Effector memory CD4-positive, alpha-beta T cell (primary cell): ENCODE measurements around the gene PLCH1.

Experiments
- DNase-seq, 3 donors: peaks; one replicate each; pipeline ENCODE4 v3.0.0-alpha.2; 2020
- H3K27ac ChIP-seq: 2 replicates; pipeline ENCODE4 v1.7.0; 2013; ENCODE audit warnings: mild to moderate bottlenecking, low read length, moderate library complexity; ENCODE audit not compliant: insufficient read depth, poor library complexity, severe bottlenecking
- H3K27me3 ChIP-seq: replicated peaks from 2 replicates; pipeline ENCODE4 v1.7.0; 2013; ENCODE audit warnings: mild to moderate bottlenecking, low read length; ENCODE audit not compliant: insufficient read depth, control insufficient read depth, poor library complexity, severe bottlenecking
- H3K36me3 ChIP-seq: 2 replicates; pipeline ENCODE4 v1.7.0; 2013; ENCODE audit warnings: mild to moderate bottlenecking, low read length, moderate library complexity; ENCODE audit not compliant: control insufficient read depth, insufficient read depth
- H3K4me1 ChIP-seq: 2 replicates; pipeline ENCODE4 v1.7.0; 2013; ENCODE audit warnings: low read length, mild to moderate bottlenecking; ENCODE audit not compliant: control insufficient read depth, insufficient read depth, poor library complexity, severe bottlenecking
- H3K4me3 ChIP-seq: 2 replicates; pipeline ENCODE4 v1.7.0; 2013; ENCODE audit warnings: low read length, low read depth, mild to moderate bottlenecking; ENCODE audit not compliant: insufficient read depth, poor library complexity, severe bottlenecking
- H3K9me3 ChIP-seq: 2 replicates; pipeline ENCODE4 v1.7.0; 2013; ENCODE audit warnings: mild to moderate bottlenecking, low read length, moderate library complexity; ENCODE audit not compliant: control insufficient read depth

Gene PLCH1

GRCh38 chr3:155424323-155424710 lies 320.6 kb downstream of the PLCH1 start:
- no peaks in the 10 kb centered on the region for H3K36me3 ChIP-seq
- no peaks in the 10 kb centered on the region for H3K4me1 ChIP-seq
- no peaks in the 10 kb centered on the region for H3K27me3 ChIP-seq
- no peak overlapping the region for H3K27ac ChIP-seq
- H3K4me3 ChIP-seq = no peak overlapping the region
- DNase-seq = no peak
- H3K9me3 ChIP-seq = no peaks in the 10 kb centered on the region

- Histone ChIP-seq H3K36me3 (no peaks in the 10 kb centered on the region), H3K27ac (no peak overlapping the region), H3K27me3 (no peaks in the 10 kb centered on the region), H3K4me1 (no peaks in the 10 kb centered on the region), H3K9me3 (no peaks in the 10 kb centered on the region), H3K4me3 (no peak overlapping the region)
- DNase-seq = no peak
Observed at GRCh38 chr3:155423526-155424322, 321.1 kb downstream of the PLCH1 start.

GRCh38 chr3:155420881-155421486 lies 323.9 kb downstream of the PLCH1 start:
- Histone ChIP-seq H3K36me3 (no peaks in the 10 kb centered on the region), H3K27me3 (no peaks in the 10 kb centered on the region), H3K9me3 (no peaks in the 10 kb centered on the region), H3K4me1 (no peaks in the 10 kb centered on the region), H3K27ac (no peak overlapping the region), H3K4me3 (no peak overlapping the region)
- DNase-seq = no peak

GRCh38 chr3:155420406-155420805 lies 324.5 kb downstream of the PLCH1 start:
- no peak overlapping the region for H3K4me3 ChIP-seq
- H3K36me3 ChIP-seq = no peaks in the 10 kb centered on the region
- H3K27me3 ChIP-seq = no peaks in the 10 kb centered on the region
- no peak for DNase-seq
- H3K9me3 ChIP-seq = no peaks in the 10 kb centered on the region
- no peaks in the 10 kb centered on the region for H3K4me1 ChIP-seq
- H3K27ac ChIP-seq = no peak overlapping the region

GRCh38 chr3:155418407-155418806 lies 326.5 kb downstream of the PLCH1 start:
- Histone ChIP-seq H3K36me3 (no peaks in the 10 kb centered on the region), H3K27ac (no peak overlapping the region), H3K27me3 (no peaks in the 10 kb centered on the region), H3K4me1 (no peaks in the 10 kb centered on the region), H3K4me3 (no peak overlapping the region), H3K9me3 (no peaks in the 10 kb centered on the region)
- no peak for DNase-seq

- no peaks in the 10 kb centered on the region for H3K9me3 ChIP-seq
- no peaks in the 10 kb centered on the region for H3K4me1 ChIP-seq
- no peak overlapping the region for H3K4me3 ChIP-seq
- no peaks in the 10 kb centered on the region for H3K36me3 ChIP-seq
- H3K27ac ChIP-seq = no peak overlapping the region
- DNase-seq = no peak
- H3K27me3 ChIP-seq = no peaks in the 10 kb centered on the region
Observed at GRCh38 chr3:155417119-155417517, 327.8 kb downstream of the PLCH1 start.

- Histone ChIP-seq H3K36me3 (no peaks in the 10 kb centered on the region), H3K4me1 (no peaks in the 10 kb centered on the region), H3K27ac (no peak overlapping the region), H3K27me3 (no peaks in the 10 kb centered on the region), H3K4me3 (no peak overlapping the region), H3K9me3 (no peaks in the 10 kb centered on the region)
- DNase-seq = no peak
Observed at GRCh38 chr3:155416500-155417118, 328.3 kb downstream of the PLCH1 start.

- no peaks in the 10 kb centered on the region for H3K9me3 ChIP-seq
Observed at GRCh38 chr3:155412904-155413303, 332.0 kb downstream of the PLCH1 start.

GRCh38 chr3:155411500-155412223 lies 333.2 kb downstream of the PLCH1 start:
- DNase-seq = no peak
- H3K9me3 ChIP-seq = no peaks in the 10 kb centered on the region
- H3K36me3 ChIP-seq = no peaks in the 10 kb centered on the region
- H3K4me3 ChIP-seq = no peak overlapping the region
- H3K27ac ChIP-seq = no peak overlapping the region
- H3K4me1 ChIP-seq = no peaks in the 10 kb centered on the region
- no peaks in the 10 kb centered on the region for H3K27me3 ChIP-seq

More at GRCh38 chr3:155412904-155413303, 332.0 kb downstream of the PLCH1 start:
- Histone ChIP-seq H3K36me3 (no peaks in the 10 kb centered on the region), H3K27me3 (no peaks in the 10 kb centered on the region), H3K27ac (no peak overlapping the region), H3K4me3 (no peak overlapping the region), H3K4me1 (no peaks in the 10 kb centered on the region)
- no peak for DNase-seq
